HepG2 (cell line): Measurements from ENCODE around the gene SLC22A4. TPM values are rescaled to one million over a fixed set of nuclear protein-coding genes. Genes with fewer than 3 reads are reported as not detected.

Experiments used
- ARID4A ChIP-seq: sonication (generic); formaldehyde crosslinking; IDR thresholded peaks from 2 replicates; pipeline ENCODE4 v1.5.0; 2020; ENCODE audit warnings: mild to moderate bottlenecking, missing genetic modification reagents, borderline replicate concordance
- ARID5B ChIP-seq: IDR thresholded peaks from 2 replicates; pipeline ENCODE4 v1.4.0; 2020; ENCODE audit warnings: mild to moderate bottlenecking, missing genetic modification reagents
- CENPBD1 ChIP-seq: sonication (generic); formaldehyde crosslinking; IDR thresholded peaks from 2 replicates; pipeline ENCODE4 v1.8.0; 2022; ENCODE audit warnings: missing genetic modification reagents, low read depth, mild to moderate bottlenecking, borderline replicate concordance
- FOXK1 ChIP-seq: sonication (generic); formaldehyde crosslinking; IDR thresholded peaks from 2 replicates; pipeline ENCODE4 v1.4.0; 2020; ENCODE audit warnings: low read depth, missing genetic modification reagents, borderline replicate concordance
- FOXP1 ChIP-seq, 2 experiments: fragments of 450-650 bp in 1 of 2; IDR thresholded peaks; 2 replicates each; pipeline ENCODE4 v1.6.1; 2017 to 2018; ENCODE audit warnings: antibody characterized with exemption in 1 of 2
- HDAC2 ChIP-seq: sonication (generic); formaldehyde crosslinking; IDR thresholded peaks from 2 replicates; pipeline ENCODE4 v1.4.0; 2020; ENCODE audit warnings: missing genetic modification reagents
- MAF1 ChIP-seq: sonication (generic); formaldehyde crosslinking; IDR thresholded peaks from 2 replicates; pipeline ENCODE4 v1.5.0; 2020; ENCODE audit warnings: missing genetic modification reagents, borderline replicate concordance
- MAZ ChIP-seq, 2 experiments: sonication (generic) in 1 of 2; formaldehyde crosslinking in 1 of 2; IDR thresholded peaks; 2 replicates each; pipeline versions ENCODE4 v1.5.0 to v1.6.1; 2012 to 2020; ENCODE audit warnings: low read depth in 2 of 2, mild to moderate bottlenecking in 2 of 2, borderline replicate concordance in 1 of 2, improper control_type of control experiment in 1 of 2, low read length in 1 of 2, missing genetic modification reagents in 1 of 2, moderate library complexity in 1 of 2
- MBD4 ChIP-seq: IDR thresholded peaks from 2 replicates; pipeline ENCODE4 v1.6.1; 2012; ENCODE audit warnings: low read length, inconsistent platforms, borderline replicate concordance
- RBAK ChIP-seq: sonication (generic); formaldehyde crosslinking; IDR thresholded peaks from 2 replicates; pipeline ENCODE4 v1.5.1; 2020; ENCODE audit warnings: mild to moderate bottlenecking, missing genetic modification reagents
- TOE1 ChIP-seq: sonication (generic); formaldehyde crosslinking; IDR thresholded peaks from 2 replicates; pipeline ENCODE4 v1.4.0; 2020; ENCODE audit warnings: mild to moderate bottlenecking, missing genetic modification reagents
- YEATS4 ChIP-seq: sonication (generic); formaldehyde crosslinking; IDR thresholded peaks from 2 replicates; pipeline ENCODE4 v1.4.0; 2020; ENCODE audit warnings: missing genetic modification reagents, borderline replicate concordance
- ZNF335 ChIP-seq: sonication (generic); formaldehyde crosslinking; IDR thresholded peaks from 2 replicates; pipeline ENCODE4 v1.4.0; 2020; ENCODE audit warnings: missing genetic modification reagents
- ZNF737 ChIP-seq: sonication (generic); formaldehyde crosslinking; IDR thresholded peaks from 2 replicates; pipeline ENCODE4 v1.5.0; 2020; ENCODE audit warnings: missing genetic modification reagents, mild to moderate bottlenecking, borderline replicate concordance
- ZNF75D ChIP-seq: sonication (generic); formaldehyde crosslinking; IDR thresholded peaks from 2 replicates; pipeline ENCODE4 v1.8.1; 2023; ENCODE audit warnings: missing genetic modification reagents, mild to moderate bottlenecking, borderline replicate concordance
- ZNF761 ChIP-seq: sonication (generic); formaldehyde crosslinking; conservative IDR thresholded peaks from 2 replicates; pipeline ENCODE4 v1.4.0; 2020; ENCODE audit warnings: mild to moderate bottlenecking, missing genetic modification reagents
- ZNF772 ChIP-seq: sonication (generic); formaldehyde crosslinking; IDR thresholded peaks from 2 replicates; pipeline ENCODE4 v1.5.0; 2020; ENCODE audit warnings: mild to moderate bottlenecking, missing genetic modification reagents
- ZNF850 ChIP-seq: sonication (generic); formaldehyde crosslinking; conservative IDR thresholded peaks from 2 replicates; pipeline ENCODE4 v1.9.0; 2021; ENCODE audit warnings: mild to moderate bottlenecking, missing genetic modification reagents
- polyA plus RNA-seq, 8 experiments: library from polyadenylated mRNA; depleted of rRNA in 3 of 8; stranded (reverse) in 7 of 8; unstranded in 1 of 8; fragments of >200 nt; fragmentation: Illumina TruSeq in 4 of 8; extraction: Trizol in 4 of 8; gene quantifications; 2 replicates each; pipeline versions ENCODE4 v1.2.1 to v1.2.3, GENCODE V29; 2011 to 2016; ENCODE audit warnings: low read depth in 4 of 8, missing spikeins in 1 of 8, mixed read lengths in 1 of 8; ENCODE audit not compliant: insufficient read depth in 1 of 8
- total RNA-seq, 5 experiments: library from RNA; depleted of rRNA; stranded (reverse); fragments of >200 nt; fragmentation: Illumina TruSeq; extraction: Trizol; gene quantifications; 2 replicates each; pipeline ENCODE4 v1.2.3, GENCODE V29; 2016; ENCODE audit warnings: low read depth in 1 of 5
- TF ChIP-seq, protein P1 (sequence below): sonication (generic); formaldehyde crosslinking; IDR thresholded peaks from 2 replicates; pipeline ENCODE4 v1.4.0; 2020; ENCODE audit warnings: missing genetic modification reagents

SLC22A4 gene
- total and polyA plus RNA-seq, 2 of the 13 experiments (the other 11 are each of a cell fraction or from before 2014, with no cell fraction given): 0.33 to 0.62 TPM

DNA sequence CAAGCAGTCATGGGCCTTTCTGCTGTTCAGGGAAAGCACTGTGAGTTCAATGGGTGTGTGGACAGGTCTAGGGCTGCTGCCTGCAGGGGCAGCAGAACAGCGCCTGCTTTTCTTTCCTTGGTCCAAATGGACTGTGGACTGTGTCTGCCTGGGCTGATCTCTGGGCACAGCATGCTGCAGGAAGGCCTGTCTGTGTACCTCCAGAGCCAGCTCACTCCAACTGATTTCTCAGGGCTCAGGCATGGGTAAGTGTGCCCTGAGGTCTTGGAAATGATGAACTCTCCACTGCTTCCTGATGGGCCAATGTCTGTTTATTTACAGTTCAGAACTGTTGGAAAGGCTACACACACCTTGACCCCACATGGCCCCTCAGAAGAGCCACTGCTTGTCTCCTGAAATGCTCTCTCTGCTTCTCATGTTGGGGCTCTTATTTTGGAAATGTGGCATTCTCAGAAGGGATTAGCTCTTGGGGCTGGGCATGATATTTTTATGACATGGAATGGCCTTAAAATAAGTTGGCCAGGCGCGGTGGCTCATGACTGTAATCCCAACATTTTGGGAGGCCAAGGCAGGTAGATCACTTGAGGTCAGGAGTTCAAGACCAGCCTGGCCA, 27.0 kb downstream of the SLC22A4 start (continued):
- TF ChIP-seq ZNF761 (CRISPR knock-in tag) (peak; percentile 76; the same call in 1 of the 2 replicates), MAZ (IDR thresholded peaks at IDR 0.05; ENCODE audit: borderline replicate concordance, low read depth, low read length) (no peak), MAZ (CRISPR knock-in tag; IDR thresholded peaks at IDR 0.05; ENCODE audit: low read depth) (no peak), TOE1 (no peak), HDAC2 (CRISPR knock-in tag) (no peak), ARID5B (CRISPR knock-in tag) (peak; percentile 21; the same call in 1 of the 2 replicates), ZNF335 (no peak), FOXK1 (CRISPR knock-in tag) (no peak), ZNF772 (CRISPR knock-in tag) (no peak), MAF1 (no peak), ARID4A (CRISPR knock-in tag) (no peak; the same call in 1 of the 2 replicates), FOXP1 (IDR thresholded peaks at IDR 0.05) (no peak), FOXP1 (CRISPR knock-in tag; IDR thresholded peaks at IDR 0.05) (no peak), ZNF737 (no peak), MBD4 (no peak), ZNF75D (CRISPR knock-in tag) (no peak), CENPBD1 (no peak), YEATS4 (no peak), ZNF850 (CRISPR knock-in tag) (no peak), RBAK (CRISPR knock-in tag) (no peak)
- TF ChIP-seq, protein P1, sequence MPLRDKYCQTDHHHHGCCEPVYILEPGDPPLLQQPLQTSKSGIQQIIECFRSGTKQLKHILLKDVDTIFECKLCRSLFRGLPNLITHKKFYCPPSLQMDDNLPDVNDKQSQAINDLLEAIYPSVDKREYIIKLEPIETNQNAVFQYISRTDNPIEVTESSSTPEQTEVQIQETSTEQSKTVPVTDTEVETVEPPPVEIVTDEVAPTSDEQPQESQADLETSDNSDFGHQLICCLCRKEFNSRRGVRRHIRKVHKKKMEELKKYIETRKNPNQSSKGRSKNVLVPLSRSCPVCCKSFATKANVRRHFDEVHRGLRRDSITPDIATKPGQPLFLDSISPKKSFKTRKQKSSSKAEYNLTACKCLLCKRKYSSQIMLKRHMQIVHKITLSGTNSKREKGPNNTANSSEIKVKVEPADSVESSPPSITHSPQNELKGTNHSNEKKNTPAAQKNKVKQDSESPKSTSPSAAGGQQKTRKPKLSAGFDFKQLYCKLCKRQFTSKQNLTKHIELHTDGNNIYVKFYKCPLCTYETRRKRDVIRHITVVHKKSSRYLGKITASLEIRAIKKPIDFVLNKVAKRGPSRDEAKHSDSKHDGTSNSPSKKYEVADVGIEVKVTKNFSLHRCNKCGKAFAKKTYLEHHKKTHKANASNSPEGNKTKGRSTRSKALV (CRISPR knock-in tag): no peak
